ENCODE data around the gene LRRC27.

- TF ChIP-seq CTCF (IDR thresholded peaks at IDR 0.05) (no peak), EP300 (IDR thresholded peaks at IDR 0.05; ENCODE audit: low read depth) (no peak)
These were observed 3.4 kb downstream of the LRRC27 start for GRCh38 chr10:132335189-132336063.

Data from transverse colon (tissue), 3 donors.